IPS DF 6.9 (cell line): ENCODE data around the gene FOCAD.

Experiments used
- DNase-seq: peaks from one replicate; pipeline ENCODE4 v3.0.0-alpha.2; 2013; ENCODE audit warnings: low read depth, low spot score
- H3K27ac ChIP-seq: one replicate; pipeline ENCODE4 v1.5.1; 2013; ENCODE audit warnings: low read length, control low read depth
- H3K27me3 ChIP-seq: 2 replicates; pipeline ENCODE4 v1.6.1; 2013; ENCODE audit warnings: mild to moderate bottlenecking, low read length; ENCODE audit not compliant: control insufficient read depth, insufficient read depth
- H3K36me3 ChIP-seq: 2 replicates; pipeline ENCODE4 v1.6.1; 2013; ENCODE audit warnings: low read length; ENCODE audit not compliant: control insufficient read depth, insufficient read depth
- H3K4me1 ChIP-seq: 2 replicates; pipeline ENCODE4 v1.6.1; 2013; ENCODE audit warnings: low read length; ENCODE audit not compliant: control insufficient read depth, insufficient read depth
- H3K4me3 ChIP-seq: 2 replicates; pipeline ENCODE4 v1.5.1; 2013; ENCODE audit warnings: mild to moderate bottlenecking, low read length
- H3K9me3 ChIP-seq: 2 replicates; pipeline ENCODE4 v1.6.1; 2013; ENCODE audit warnings: low read length, inconsistent platforms; ENCODE audit not compliant: control insufficient read depth, insufficient read depth
- WGBS: extraction: QIAGEN DNeasy Blood & Tissue Kit; methylation state at CpG from one replicate; pipeline ENCODE4 v1.1.7; 2013; ENCODE audit warnings: mixed read lengths, missing lambda C conversion rate; ENCODE audit not compliant: insufficient read length, insufficient coverage; 5-methylcytosine and 5-hydroxymethylcytosine counted together

Gene FOCAD

GRCh38 chr9:20908461-20908860, 224.4 kb downstream of the FOCAD start:
- Histone ChIP-seq H3K4me3 (no peak overlapping the region), H3K4me1 (no peaks in the 10 kb centered on the region), H3K36me3 (no peaks in the 10 kb centered on the region), H3K27ac (no peak overlapping the region), H3K27me3 (no peaks in the 10 kb centered on the region), H3K9me3 (no peaks in the 10 kb centered on the region)
- no CpG with 5 or more reads among the region's 2 CpGs for WGBS
- no peak for DNase-seq

GRCh38 chr9:20914556-20914955, 230.5 kb downstream of the FOCAD start:
- no peak for DNase-seq
- H3K4me3 ChIP-seq: no peak overlapping the region
- WGBS: 100% methylated on average over 1 of the region's 6 CpGs
- no peak overlapping the region for H3K27ac ChIP-seq
- no peaks in the 10 kb centered on the region for H3K36me3 ChIP-seq
- no peaks in the 10 kb centered on the region for H3K4me1 ChIP-seq
- no peaks in the 10 kb centered on the region for H3K27me3 ChIP-seq
- H3K9me3 ChIP-seq: no peaks in the 10 kb centered on the region

- Histone ChIP-seq H3K4me3 (no peak overlapping the region), H3K9me3 (no peaks in the 10 kb centered on the region), H3K27me3 (no peaks in the 10 kb centered on the region), H3K36me3 (no peaks in the 10 kb centered on the region), H3K27ac (no peak overlapping the region), H3K4me1 (no peaks in the 10 kb centered on the region)
- DNase-seq: no peak
- WGBS: no CpG with 5 or more reads among the region's 1 CpG
Measured at GRCh38 chr9:20921362-20921761, 237.3 kb downstream of the FOCAD start.

GRCh38 chr9:20925256-20926045, 241.4 kb downstream of the FOCAD start:
- WGBS: no CpG with 5 or more reads among the region's 1 CpG
- no peak overlapping the region for H3K4me3 ChIP-seq
- H3K9me3 ChIP-seq: no peaks in the 10 kb centered on the region
- H3K4me1 ChIP-seq: no peaks in the 10 kb centered on the region
- no peak overlapping the region for H3K27ac ChIP-seq
- no peaks in the 10 kb centered on the region for H3K36me3 ChIP-seq
- H3K27me3 ChIP-seq: no peaks in the 10 kb centered on the region
- DNase-seq: no peak

GRCh38 chr9:20929276-20929675, 245.2 kb downstream of the FOCAD start:
- H3K27ac ChIP-seq: no peak overlapping the region
- no peak overlapping the region for H3K4me3 ChIP-seq
- H3K9me3 ChIP-seq: no peaks in the 10 kb centered on the region
- DNase-seq: no peak
- no peaks in the 10 kb centered on the region for H3K27me3 ChIP-seq
- no peaks in the 10 kb centered on the region for H3K36me3 ChIP-seq
- no CpG with 5 or more reads among the region's 5 CpGs for WGBS
- no peaks in the 10 kb centered on the region for H3K4me1 ChIP-seq

- Histone ChIP-seq H3K9me3 (no peaks in the 10 kb centered on the region), H3K27ac (no peak overlapping the region), H3K36me3 (no peaks in the 10 kb centered on the region), H3K27me3 (no peaks in the 10 kb centered on the region), H3K4me1 (no peaks in the 10 kb centered on the region), H3K4me3 (no peak overlapping the region)
- DNase-seq: no peak
- no CpG with 5 or more reads among the region's 1 CpG for WGBS
Measured at GRCh38 chr9:20930836-20931235, 246.8 kb downstream of the FOCAD start.

- no peak overlapping the region for H3K27ac ChIP-seq
- no peaks in the 10 kb centered on the region for H3K9me3 ChIP-seq
- no peaks in the 10 kb centered on the region for H3K36me3 ChIP-seq
- no peak overlapping the region for H3K4me3 ChIP-seq
- DNase-seq: no peak
- H3K27me3 ChIP-seq: no peaks in the 10 kb centered on the region
- no peaks in the 10 kb centered on the region for H3K4me1 ChIP-seq
- no CpG with 5 or more reads among the region's 3 CpGs for WGBS
Measured at GRCh38 chr9:20940447-20941173, 256.6 kb downstream of the FOCAD start.

- Histone ChIP-seq H3K27ac (no peak overlapping the region), H3K36me3 (no peaks in the 10 kb centered on the region), H3K4me3 (no peak overlapping the region), H3K9me3 (no peaks in the 10 kb centered on the region), H3K4me1 (no peaks in the 10 kb centered on the region), H3K27me3 (no peaks in the 10 kb centered on the region)
- DNase-seq: peak; percentile 75
- no CpG with 5 or more reads among the region's 7 CpGs for WGBS
Measured at GRCh38 chr9:20941174-20941690, 257.2 kb downstream of the FOCAD start.

GRCh38 chr9:20944507-20944906, 260.4 kb downstream of the FOCAD start:
- WGBS: no CpG with 5 or more reads among the region's 10 CpGs
- no peak overlapping the region for H3K27ac ChIP-seq
- H3K36me3 ChIP-seq: no peaks in the 10 kb centered on the region
- no peak overlapping the region for H3K4me3 ChIP-seq
- H3K9me3 ChIP-seq: no peaks in the 10 kb centered on the region
- no peaks in the 10 kb centered on the region; the same call in 1 of the 2 replicates for H3K4me1 ChIP-seq
- no peaks in the 10 kb centered on the region for H3K27me3 ChIP-seq
- DNase-seq: no peak

- no peak for DNase-seq
- no peaks in the 10 kb centered on the region; the same call in 1 of the 2 replicates for H3K4me1 ChIP-seq
- H3K27ac ChIP-seq: no peak overlapping the region
- no peak overlapping the region for H3K4me3 ChIP-seq
- no CpG with 5 or more reads among the region's 3 CpGs for WGBS
- H3K27me3 ChIP-seq: no peaks in the 10 kb centered on the region
- no peaks in the 10 kb centered on the region for H3K36me3 ChIP-seq
- H3K9me3 ChIP-seq: no peaks in the 10 kb centered on the region
Measured at GRCh38 chr9:20945269-20945668, 261.2 kb downstream of the FOCAD start.
